ENCODE measurements around the gene SLC1A4.

Gene SLC1A4

GRCh38 chr2:65021709-65022108 is 32.5 kb downstream of the SLC1A4 start:
- DNase-seq (ENCODE audit: low spot score), result no peak
- no peak for TF ChIP-seq CTCF (conservative IDR thresholded peaks at IDR 0.05; ENCODE audit: low read depth)
- H3K27ac ChIP-seq, result no peak overlapping the region
- POLR2A ChIA-PET (ENCODE audit: low non-redundant PET), result no interaction called here
- CTCF ChIA-PET, result no interaction called here

GRCh38 chr2:65022189-65022588 is 33.0 kb downstream of the SLC1A4 start:
- ChIA-PET POLR2A (ENCODE audit: low non-redundant PET) (no interaction called here), CTCF (interaction anchor here (0.6 kb wide), 1 partner anchor 896 kb away, joined by 5 read pairs; no protein-coding TSS in a partner anchor)
- no peak overlapping the region for H3K27ac ChIP-seq
- no peak for DNase-seq (ENCODE audit: low spot score)
- TF ChIP-seq CTCF (conservative IDR thresholded peaks at IDR 0.05; ENCODE audit: low read depth), result no peak

GRCh38 chr2:65023742-65024141 is 34.5 kb downstream of the SLC1A4 start:
- POLR2A ChIA-PET (ENCODE audit: low non-redundant PET), result no interaction called here
- CTCF ChIA-PET, result interaction anchor here (1.3 kb wide), 1 partner anchor 106 kb away, joined by 5 read pairs; no protein-coding TSS in a partner anchor
- no peak for DNase-seq (ENCODE audit: low spot score)
- peak overlapping the region; percentile 39 for H3K27ac ChIP-seq
- no peak for TF ChIP-seq CTCF (conservative IDR thresholded peaks at IDR 0.05; ENCODE audit: low read depth)

GRCh38 chr2:65024149-65024829 is 35.1 kb downstream of the SLC1A4 start:
- DNase-seq (ENCODE audit: low spot score), result peak; percentile 39
- POLR2A ChIA-PET (ENCODE audit: low non-redundant PET), result no interaction called here
- no peak for TF ChIP-seq CTCF (conservative IDR thresholded peaks at IDR 0.05; ENCODE audit: low read depth)
- H3K27ac ChIP-seq, result peak overlapping the region; percentile 62
- CTCF ChIA-PET, result interaction anchor here (1.3 kb wide), 1 partner anchor 107 kb away, joined by 5 read pairs; no protein-coding TSS in a partner anchor

GRCh38 chr2:65025453-65026123 is 36.4 kb downstream of the SLC1A4 start:
- no peak for DNase-seq (ENCODE audit: low spot score)
- POLR2A ChIA-PET (ENCODE audit: low non-redundant PET), result no interaction called here
- CTCF ChIA-PET, result no interaction called here
- no peak overlapping the region for H3K27ac ChIP-seq
- no peak for TF ChIP-seq CTCF (conservative IDR thresholded peaks at IDR 0.05; ENCODE audit: low read depth)

GRCh38 chr2:65026154-65026553 is 37.0 kb downstream of the SLC1A4 start:
- TF ChIP-seq CTCF (conservative IDR thresholded peaks at IDR 0.05; ENCODE audit: low read depth), result no peak
- POLR2A ChIA-PET (ENCODE audit: low non-redundant PET), result no interaction called here
- CTCF ChIA-PET, result interaction anchor here (0.6 kb wide), 1 partner anchor 137 kb away, joined by 4 read pairs; no protein-coding TSS in a partner anchor
- DNase-seq (ENCODE audit: low spot score), result no peak
- no peak overlapping the region for H3K27ac ChIP-seq

Data from RWPE1 (cell line).